HG03066 (cell line): ENCODE data around the gene YPEL3.
"Not testable (repeated sequence)": the region's sequence is repeated elsewhere in the genome, so short reads cannot be mapped to it uniquely, and the experiment has no call there.

Experiments used
- ATAC-seq: cut with Tn5 transposase; IDR thresholded peaks from one replicate; pipeline ENCODE4 v1.9.1; 2021; ENCODE audit warnings: low read depth; ENCODE audit not compliant: unreplicated experiment

Gene YPEL3

GRCh38 chr16:30119428-30119827 is 23.4 kb upstream of the YPEL3 start:
- ATAC-seq = no peak

GRCh38 chr16:30117768-30118167 is 21.8 kb upstream of the YPEL3 start:
- ATAC-seq = no peak

- ATAC-seq = no peak
Observed at GRCh38 chr16:30116291-30117207, 20.5 kb upstream of the YPEL3 start.

- ATAC-seq = no peak
Observed at GRCh38 chr16:30115238-30115637, 19.2 kb upstream of the YPEL3 start.

GRCh38 chr16:30114833-30115232 is 18.8 kb upstream of the YPEL3 start:
- not testable (repeated sequence) for ATAC-seq

- ATAC-seq = no peak
Observed at GRCh38 chr16:30114411-30114810, 18.4 kb upstream of the YPEL3 start.

- no peak for ATAC-seq
Observed at GRCh38 chr16:30113711-30114333, 17.8 kb upstream of the YPEL3 start.

GRCh38 chr16:30113031-30113710 is 17.2 kb upstream of the YPEL3 start, which contains the start of gene GDPD3:
TSS of gene GDPD3 (minus strand) at chr16:30113537. CDS start at chr16:30113478, 59 bp downstream.
- ATAC-seq = no peak

- no peak for ATAC-seq
Observed at GRCh38 chr16:30112197-30113030, 16.4 kb upstream of the YPEL3 start.

- ATAC-seq = no peak
Observed at GRCh38 chr16:30110661-30111060, 14.6 kb upstream of the YPEL3 start.

- ATAC-seq = no peak
Observed at GRCh38 chr16:30108059-30108850, 12.2 kb upstream of the YPEL3 start.

GRCh38 chr16:30104492-30104891 is 8.5 kb upstream of the YPEL3 start:
- no peak for ATAC-seq

- no peak for ATAC-seq
Observed at GRCh38 chr16:30104090-30104489, 8.1 kb upstream of the YPEL3 start.

GRCh38 chr16:30096862-30097563 is 1.0 kb upstream of the YPEL3 start:
- no peak for ATAC-seq

GRCh38 chr16:30095166-30096078 is 591 bp downstream of the YPEL3 start:
- ATAC-seq = no peak

GRCh38 chr16:30094541-30095165 is 1.4 kb downstream of the YPEL3 start:
- ATAC-seq = no peak

- peak; percentile 52 for ATAC-seq
Observed at GRCh38 chr16:30092373-30093010, 3.5 kb downstream of the YPEL3 start.
